Smooth muscle cell of the brain vasculature (primary cell): Measurements from ENCODE around the gene BNIP1.

Source experiments
- DNase-seq: peaks from one replicate; pipeline ENCODE4 v3.0.0-alpha.2; 2012; ENCODE audit warnings: low read depth, low spot score

BNIP1 gene

GRCh38 chr5:173211284-173211683 lies 67.0 kb downstream of the BNIP1 start:
- no peak for DNase-seq

GRCh38 chr5:173213236-173213933 lies 69.1 kb downstream of the BNIP1 start:
- no peak for DNase-seq
